SW 1271 (cell line): ENCODE results near the gene PPP4R1.
"Not testable (repeated sequence)": the region's sequence is repeated elsewhere in the genome, so short reads cannot be mapped to it uniquely, and the experiment has no call there.

ENCODE experiments used
- DNase-seq, 2 experiments: peaks; one replicate each; lab custom pipeline; 2025; lab: John Stamatoyannopoulos, UW

PPP4R1 gene

GRCh38 chr18:9614401-9615279, at the start of gene PPP4R1:
PPP4R1 (minus strand) TSS chr18:9614559; CDS start chr18:9614484, 75 bp downstream.
- peak in 1 of 2 experiments; percentile 14 for DNase-seq

GRCh38 chr18:9663377-9663776, 49.0 kb upstream of the PPP4R1 start:
- no peak for DNase-seq

- no peak for DNase-seq
These were observed 47.2 kb upstream of the PPP4R1 start for GRCh38 chr18:9661564-9661963.

GRCh38 chr18:9659499-9660375, 45.4 kb upstream of the PPP4R1 start:
- no peak for DNase-seq

GRCh38 chr18:9658087-9658641, 43.8 kb upstream of the PPP4R1 start:
- no peak for DNase-seq

GRCh38 chr18:9655232-9655767, 40.9 kb upstream of the PPP4R1 start:
- no peak for DNase-seq

- no peak for DNase-seq
These were observed 39.0 kb upstream of the PPP4R1 start for GRCh38 chr18:9653390-9653789.

GRCh38 chr18:9649164-9649540, 34.8 kb upstream of the PPP4R1 start:
- DNase-seq = no peak

- no peak for DNase-seq
These were observed 34.2 kb upstream of the PPP4R1 start for GRCh38 chr18:9648431-9649163.

GRCh38 chr18:9647496-9648323, 33.4 kb upstream of the PPP4R1 start:
- no peak for DNase-seq

- DNase-seq = peak; percentile 81 to 95
These were observed 29.2 kb upstream of the PPP4R1 start for GRCh38 chr18:9643549-9643948.

GRCh38 chr18:9642799-9643462, 28.6 kb upstream of the PPP4R1 start:
- DNase-seq = peak in 1 of 2 experiments; percentile 33

- not testable (repeated sequence) for DNase-seq
These were observed 26.7 kb upstream of the PPP4R1 start for GRCh38 chr18:9641081-9641480.

- DNase-seq = no peak
These were observed 24.5 kb upstream of the PPP4R1 start for GRCh38 chr18:9638886-9639285.

- DNase-seq = no peak
These were observed 22.8 kb upstream of the PPP4R1 start for GRCh38 chr18:9637036-9637767.

- no peak for DNase-seq
These were observed 20.5 kb upstream of the PPP4R1 start for GRCh38 chr18:9634856-9635255.

- peak in 1 of 2 experiments; percentile 19 for DNase-seq
These were observed 17.6 kb upstream of the PPP4R1 start for GRCh38 chr18:9631814-9632496.

GRCh38 chr18:9630444-9630843, 16.1 kb upstream of the PPP4R1 start:
- no peak for DNase-seq

GRCh38 chr18:9629709-9630108, 15.3 kb upstream of the PPP4R1 start:
- no peak for DNase-seq
